CD4-positive, alpha-beta T cell treated with Interferon gamma for 1 hour (primary cell): ENCODE results near the gene MYH11.

Experiments
- DNase-seq: peaks from one replicate; pipeline ENCODE4 v3.0.0-alpha.2; 2020

MYH11 gene

DNA sequence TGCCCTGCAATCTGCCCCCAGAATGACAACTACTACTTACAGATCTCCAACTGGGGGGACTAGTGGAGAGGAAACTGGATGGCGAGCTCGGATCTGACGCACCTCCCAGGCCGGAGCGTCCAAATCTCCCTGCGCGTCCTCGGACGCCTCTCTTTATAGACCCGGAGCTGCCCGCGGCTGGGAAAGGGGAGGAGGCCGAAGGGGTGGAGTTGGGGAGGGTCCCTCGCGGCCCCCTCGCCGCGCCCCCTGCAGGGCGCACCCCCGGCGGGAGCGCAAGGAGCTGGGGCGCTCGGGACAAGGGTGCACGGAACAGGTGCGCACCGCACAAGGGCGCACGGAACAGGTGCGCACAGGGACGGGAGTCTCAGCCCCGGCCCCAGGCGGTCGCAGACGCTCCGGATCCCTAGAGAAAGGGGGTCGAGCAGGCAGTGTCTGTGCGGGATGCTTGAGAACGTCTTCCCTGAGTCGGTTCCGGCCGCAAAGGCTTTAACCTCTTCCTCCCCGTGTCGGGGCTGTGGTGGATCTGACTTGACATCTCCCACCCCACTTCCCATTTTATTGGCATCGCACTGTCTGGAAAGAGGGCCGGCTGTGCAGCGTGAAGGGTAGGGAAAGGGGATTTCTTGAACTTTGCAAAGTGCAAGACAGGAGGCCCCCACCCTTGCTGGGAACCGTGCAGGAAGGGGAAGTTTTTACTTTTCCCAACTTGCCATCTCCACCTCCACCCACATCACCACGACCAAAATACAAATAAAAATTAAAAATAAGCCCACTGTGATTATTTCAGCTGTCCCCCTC, at the start of gene MYH11:
TSS of gene MYH11 (minus strand) at position 128 of the 798 bp plus-strand sequence. CDS start 18,776 bp downstream, outside the sequence.
- no peak for DNase-seq

DNA sequence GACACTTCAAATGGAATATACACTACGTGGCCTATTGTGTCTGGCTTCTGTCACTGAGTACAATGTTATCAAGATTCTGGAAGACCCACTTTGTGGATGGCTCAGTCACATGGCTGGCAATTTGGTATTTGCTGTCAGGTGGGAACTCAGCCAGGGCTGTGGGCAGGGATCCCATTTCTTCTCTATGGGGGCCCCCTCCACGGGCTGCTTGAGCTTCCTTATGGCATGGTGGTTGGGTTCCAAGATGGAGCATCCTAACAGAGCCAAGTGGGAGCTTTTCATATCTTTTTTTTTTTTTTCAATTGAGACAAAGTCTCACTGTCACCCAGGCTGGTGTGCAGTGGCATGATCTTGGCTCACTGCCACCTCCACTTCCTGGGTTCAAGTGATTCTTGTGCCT, 49.6 kb upstream of the MYH11 start:
- no peak for DNase-seq

DNA sequence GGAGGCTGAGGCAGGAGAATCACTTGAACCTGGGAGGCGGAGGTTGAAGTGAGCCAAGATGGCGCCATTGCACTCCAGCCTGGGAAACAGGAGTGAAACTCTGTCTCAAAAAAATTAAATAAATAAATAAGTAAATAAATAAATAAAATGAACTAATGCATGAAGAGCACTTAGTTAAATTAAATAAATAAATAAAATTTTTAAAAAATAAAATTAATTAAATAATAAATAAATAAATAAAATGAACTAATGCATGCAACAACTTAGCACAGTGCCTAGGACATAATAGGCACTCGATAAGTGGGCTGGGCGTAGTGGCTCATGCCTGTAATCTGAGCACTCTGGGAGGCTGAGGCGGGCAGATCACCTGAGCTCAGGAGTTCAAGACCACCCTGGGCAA, 47.1 kb upstream of the MYH11 start:
- no peak for DNase-seq

DNA sequence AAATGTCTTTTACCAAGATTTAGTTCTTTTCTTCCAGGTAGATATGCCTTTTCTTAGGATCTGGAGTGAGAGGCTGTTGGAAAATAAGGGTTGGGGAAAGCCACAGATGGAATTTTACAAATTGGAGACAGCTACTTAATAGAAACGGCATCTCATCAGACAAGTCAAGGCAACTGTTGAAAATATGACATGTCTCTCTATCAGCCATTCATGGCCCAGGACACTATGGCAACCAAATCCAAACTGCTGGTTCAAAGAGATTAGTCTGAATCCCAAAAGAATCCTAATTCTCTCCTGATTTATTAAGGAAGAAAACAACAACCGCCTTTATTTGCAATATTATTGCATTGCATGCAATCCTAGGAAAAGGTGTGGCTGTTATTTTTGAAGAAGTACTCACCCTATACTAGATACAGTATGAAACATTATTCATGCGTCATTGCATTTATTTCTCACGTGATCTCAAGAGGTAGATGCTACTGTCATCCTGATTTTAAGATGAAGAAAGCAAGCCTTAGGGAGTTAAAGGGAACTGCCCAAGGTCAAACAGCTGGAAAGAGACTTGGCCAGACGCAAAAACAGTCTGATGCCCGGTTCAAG, 44.2 kb upstream of the MYH11 start:
- no peak for DNase-seq

DNA sequence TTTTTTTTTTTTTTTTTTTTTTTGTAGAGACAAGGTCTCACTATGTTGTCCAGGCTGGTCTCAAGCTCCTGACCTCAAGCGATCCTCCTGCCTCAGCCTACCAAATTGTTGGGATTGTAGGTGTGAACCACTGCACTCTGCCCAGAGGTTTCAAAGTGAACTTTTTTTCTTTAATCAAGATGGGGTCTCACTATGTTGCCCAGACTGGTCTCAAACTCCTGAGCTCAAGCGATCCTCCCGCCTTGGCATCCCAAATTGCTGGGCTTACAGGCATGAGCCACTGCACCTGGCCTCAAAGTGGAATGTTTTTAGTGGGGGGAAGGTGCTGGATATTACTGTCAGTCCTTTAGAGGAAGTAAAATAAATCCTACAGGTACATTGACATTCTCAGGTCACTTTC, 43.5 kb upstream of the MYH11 start:
- DNase-seq: no peak

DNA sequence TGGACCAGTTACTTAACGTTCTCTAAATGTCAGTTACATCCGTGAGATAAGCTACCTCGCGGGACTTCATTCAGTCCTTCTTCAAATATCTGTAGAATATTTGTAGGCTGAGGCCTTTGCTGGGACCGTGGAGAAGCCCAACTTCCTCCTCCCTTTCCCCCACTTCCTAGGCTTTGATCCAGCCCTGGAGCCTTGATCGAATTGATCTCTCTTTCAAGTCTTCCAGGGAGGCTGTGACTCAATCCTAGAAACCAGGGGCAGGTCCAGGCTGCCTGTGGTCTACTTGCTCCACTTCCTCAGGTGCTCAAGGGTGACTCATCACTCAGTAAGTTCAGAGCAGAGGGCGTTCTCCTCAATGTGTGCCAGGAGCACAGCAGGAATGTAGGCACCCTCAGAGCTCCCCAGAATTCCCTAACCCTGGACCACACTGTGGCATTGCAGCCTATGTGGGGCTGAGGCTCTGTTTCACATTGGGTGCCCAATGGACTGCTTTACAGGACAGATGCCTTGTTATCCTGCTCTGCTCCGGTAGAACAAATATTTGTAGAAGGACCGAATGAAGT, 42.8 kb upstream of the MYH11 start:
- DNase-seq: no peak

DNA sequence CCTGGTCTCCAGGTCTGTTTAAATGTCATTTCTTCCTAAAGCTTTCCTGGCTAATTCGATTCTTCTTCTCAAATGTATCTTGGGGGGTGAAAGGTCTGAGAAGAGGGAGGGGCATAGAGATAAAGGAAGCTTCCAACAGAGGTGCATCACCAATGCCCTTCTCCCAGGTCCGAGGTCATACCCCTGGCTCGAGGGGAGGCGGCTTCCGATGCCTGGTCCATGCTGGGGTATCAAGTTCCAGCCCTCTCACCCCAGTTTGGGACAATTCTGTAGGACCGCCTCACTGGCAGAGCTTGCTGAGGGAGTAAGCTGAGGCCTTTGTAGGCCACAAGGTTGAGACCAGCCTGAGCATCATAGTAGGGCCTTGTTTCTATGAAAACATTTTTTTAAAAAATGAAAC, 41.8 kb upstream of the MYH11 start:
- no peak for DNase-seq

DNA sequence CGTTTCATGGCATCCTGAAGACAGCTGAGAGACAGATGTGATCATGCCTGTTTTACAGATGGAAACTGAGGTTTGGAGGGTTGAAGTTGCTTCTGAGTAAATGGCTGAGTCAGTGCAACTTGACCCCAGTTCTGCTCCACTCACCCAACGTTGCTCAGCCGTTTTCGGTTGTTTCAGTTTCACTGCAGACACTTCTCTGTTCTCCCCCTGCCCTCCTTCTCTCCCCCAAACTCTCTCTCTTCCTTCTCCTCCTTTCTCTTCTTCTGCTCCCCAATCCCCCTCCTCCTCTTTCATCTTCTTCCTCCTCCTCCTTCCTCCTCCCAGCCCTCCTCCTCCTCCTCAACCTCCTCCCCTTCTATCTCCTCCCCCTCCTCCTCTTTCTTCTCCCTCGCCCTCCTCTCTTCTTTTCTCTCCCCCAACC, 41.0 kb upstream of the MYH11 start:
- no peak for DNase-seq

DNA sequence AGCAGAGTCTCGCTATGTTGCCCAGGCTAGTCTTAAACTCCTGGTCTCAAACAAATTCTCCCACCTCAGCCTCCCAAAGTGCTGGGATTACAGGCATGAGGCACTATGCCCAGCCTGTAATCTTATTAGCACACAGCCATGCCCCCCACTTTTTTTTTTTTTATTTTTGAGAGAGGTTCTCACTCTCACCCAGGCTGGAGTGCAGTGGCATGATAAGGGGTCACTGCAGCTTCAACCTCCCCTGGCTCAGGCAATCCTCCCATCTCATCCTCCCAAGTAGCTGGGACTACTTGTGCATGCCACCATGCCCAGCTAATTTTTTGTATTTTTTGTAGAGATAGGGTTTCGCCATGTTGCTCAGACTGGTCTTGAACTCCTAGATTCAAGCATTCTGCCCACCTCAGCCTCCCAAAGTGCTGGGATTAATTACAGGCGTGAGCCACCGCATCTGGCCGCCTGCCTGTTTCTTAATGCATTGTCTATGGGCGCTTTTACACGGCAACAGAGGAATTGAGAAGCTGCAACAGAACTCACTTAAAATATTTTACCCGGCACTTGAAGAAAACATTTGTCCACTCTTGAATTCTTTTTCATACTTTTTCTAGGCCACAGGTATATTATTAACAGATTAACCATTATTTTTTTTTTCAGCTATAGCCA, 40.4 kb upstream of the MYH11 start:
- DNase-seq: no peak

DNA sequence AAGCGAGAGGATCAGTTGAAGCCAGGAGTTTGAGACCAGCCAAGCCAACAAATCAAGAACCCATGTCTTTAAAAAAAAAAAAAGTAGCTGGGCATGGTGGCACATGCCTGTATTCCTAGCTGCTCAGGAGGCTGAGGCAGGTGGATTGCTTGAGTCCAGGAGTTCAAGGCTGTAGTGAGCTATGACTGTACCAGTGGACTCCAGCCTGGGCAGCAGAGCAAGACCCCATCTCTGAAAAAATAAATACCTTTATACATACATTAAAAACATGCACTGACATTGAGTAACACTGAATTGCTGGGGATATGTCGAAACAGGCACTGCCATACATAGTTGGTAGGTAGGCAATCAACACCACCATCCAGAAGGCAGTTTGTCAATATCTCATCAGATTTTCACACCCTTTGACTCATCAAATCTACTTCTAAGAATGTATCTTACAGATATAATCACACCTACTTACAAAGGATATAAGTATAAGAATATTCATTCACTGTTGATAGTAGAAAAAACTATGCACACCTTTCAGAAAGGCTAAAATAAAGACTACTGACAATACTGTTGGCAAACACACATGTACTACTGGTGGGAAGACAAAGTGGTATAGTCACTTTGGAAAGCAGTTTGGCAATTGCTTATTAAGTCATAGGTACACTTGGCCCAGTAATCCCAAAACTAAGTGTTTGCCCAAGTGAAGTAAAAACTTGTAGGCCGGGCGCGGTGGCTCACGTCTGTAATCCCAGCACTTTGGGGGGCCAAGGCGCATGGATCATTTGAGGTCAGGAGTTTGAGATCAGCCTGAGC, 37.9 kb upstream of the MYH11 start:
- no peak for DNase-seq

DNA sequence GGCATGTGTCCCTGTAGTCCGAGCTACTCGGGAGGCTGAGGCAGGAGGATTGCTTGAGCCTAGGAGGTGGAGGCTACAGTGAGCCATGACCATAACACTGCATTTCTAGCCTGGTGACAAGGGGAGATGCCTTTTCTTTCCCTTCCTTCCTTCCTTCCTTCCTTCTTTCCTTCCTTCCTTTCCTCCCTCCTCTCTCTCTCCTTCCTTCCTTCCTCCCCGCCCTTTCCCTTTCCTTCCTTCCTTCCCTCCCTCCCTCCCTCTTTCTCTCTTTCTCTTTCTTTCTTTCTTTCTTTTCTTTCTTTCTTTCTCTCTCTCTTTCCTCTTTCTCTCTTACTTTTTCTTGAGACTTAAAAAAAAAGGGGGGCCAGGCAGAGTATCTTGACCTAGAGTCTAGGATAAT, 34.7 kb upstream of the MYH11 start:
- no peak for DNase-seq

DNA sequence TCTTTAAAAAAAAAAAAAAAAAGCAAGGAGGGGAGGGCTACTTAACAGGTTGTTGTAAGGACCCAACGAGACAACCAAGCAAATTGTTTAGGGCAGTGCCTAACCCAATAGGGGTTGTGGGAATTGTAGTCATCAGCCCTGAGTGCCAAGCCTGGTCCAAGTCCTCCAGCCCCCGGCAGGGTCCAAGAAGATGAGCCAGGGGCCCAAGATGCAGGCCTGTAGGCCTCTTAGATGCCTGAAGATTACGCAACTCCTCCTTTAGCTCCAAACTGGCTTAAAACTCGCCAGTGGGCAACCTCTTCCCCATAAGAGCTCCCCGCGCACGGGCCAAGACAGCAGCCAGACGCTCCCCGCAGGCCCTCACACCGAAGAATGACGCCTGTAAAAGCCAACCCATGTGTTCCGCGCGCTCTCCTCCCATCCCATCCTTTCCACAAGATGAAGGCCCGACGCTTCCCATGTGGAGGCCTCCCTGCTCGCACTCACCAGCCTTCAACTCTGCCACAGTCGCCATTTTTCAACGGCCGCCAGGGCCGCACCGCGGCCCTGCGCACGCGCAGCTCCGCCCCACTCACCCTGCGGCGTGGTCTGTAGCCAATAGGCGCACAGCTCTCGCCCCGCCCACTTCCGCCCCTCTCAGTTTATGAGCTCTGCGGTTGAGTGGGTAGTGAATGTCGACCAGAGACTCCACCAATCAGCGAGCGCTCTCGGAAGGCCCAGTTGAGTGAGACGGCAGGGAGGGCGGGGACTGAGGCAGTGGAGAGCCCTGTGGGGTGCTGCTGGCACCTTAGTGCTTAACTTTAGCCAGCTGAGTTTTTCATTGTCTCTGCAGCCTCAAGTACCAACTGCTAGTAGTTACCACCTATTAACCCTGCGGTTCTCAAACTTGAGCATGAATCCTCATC, 31.5 kb upstream of the MYH11 start, which contains the start of gene CEP20:
TSS of gene CEP20 (minus strand) at position 532 of the 905 bp plus-strand sequence. CDS start at position 514, 18 bp downstream.
- peak; percentile 99 for DNase-seq

DNA sequence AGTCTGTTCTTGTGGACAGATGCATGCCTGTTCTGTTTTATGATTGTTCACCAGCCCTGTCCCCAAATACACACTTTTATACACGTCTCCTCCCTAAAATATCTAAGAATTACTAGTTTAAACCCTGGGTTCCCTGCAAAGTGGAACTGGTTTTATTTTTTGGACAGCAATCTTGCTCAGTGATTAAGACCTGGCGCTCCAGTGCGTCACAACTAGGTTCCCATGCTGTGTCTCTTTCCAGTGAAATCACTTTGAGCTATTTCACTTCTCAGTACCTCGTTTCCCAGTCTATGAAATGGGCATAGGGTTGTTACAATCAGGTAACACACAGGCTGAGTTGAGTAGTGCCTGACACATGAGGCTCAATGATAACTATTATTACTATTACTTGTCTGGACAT, 30.5 kb upstream of the MYH11 start:
- DNase-seq: no peak

DNA sequence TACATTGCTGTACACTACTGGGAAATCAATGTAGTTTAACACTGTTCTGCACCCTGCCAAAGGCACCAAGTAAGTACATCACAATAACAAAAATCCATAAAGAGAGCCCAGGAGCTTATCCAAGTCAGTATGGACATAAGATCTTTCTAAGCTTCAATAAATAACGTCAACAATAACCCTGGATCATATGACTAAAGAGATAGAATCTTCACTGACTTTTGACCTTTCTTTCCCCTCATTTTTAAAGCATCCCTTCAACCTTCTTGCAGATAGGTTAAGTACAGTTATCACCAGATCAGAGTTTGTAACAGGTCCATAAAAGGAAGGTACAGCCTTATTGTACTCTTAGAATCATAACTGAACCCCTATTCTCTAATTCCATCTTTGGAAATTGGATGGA, 29.2 kb upstream of the MYH11 start:
- DNase-seq: no peak

DNA sequence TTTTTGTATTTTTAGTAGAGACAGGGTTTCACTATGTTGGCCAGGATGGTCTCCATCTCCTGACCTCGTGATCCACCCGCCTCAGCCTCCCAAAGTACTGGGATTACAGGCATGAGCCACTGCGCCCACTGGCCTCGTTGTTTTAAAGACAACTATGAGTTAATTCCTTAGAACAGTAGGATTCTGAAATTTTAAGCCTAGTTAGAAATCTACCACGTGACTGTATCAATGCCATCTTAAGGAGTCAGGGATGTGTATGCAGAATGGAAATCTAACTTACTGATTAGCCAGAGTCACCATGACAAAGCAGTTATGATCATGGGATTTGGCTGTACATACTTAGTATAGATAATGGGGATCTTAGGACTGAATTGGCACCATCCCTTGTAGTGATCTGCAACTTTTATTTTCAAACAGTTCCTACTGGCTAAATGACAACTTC, 28.8 kb upstream of the MYH11 start:
- no peak for DNase-seq

DNA sequence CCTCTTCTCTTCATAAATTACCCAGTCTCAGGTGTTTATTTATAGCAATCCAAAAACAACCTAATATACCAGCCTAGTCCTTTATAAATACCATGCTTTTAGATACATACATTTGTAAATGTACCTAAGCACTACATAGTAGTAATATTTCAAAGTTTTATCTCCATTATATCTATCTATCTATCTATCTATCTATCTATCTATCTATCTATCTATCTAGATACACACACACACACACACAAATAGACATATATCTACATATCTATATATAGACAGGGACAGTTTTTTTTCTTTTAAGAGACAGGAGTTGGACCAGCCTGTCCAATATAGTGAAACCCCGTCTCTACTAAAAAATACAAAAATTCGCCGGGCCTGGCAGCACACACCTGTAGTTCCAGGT, 25.7 kb upstream of the MYH11 start:
- DNase-seq: no peak

DNA sequence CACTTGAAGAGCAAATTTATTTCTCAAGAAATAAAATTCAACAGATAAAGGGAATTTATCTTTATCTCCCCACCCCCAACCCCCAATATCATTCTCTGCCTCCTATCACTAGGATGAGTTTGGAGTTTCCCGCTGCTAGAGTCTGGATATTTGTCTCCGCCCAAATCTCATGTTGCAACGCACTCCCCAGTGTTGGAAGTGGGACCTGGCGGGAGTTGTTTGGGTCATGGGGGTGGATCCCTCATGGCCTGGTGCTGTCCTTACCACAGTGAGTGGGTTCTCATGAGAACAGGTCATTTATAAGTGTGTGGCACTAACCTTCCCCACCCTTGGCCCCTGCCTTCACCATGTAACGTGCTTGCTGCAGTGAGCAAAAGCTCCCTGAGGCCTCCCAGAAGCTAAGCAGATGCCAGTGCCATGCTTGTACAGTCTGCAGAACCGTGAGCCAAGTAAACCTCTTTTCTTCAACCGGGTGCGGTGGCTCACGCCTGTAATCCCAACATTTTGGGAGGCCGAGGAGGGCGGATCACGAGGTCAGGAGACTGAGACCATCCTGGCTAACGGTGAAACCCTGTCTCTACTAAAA, 25.1 kb upstream of the MYH11 start:
- DNase-seq: no peak

DNA sequence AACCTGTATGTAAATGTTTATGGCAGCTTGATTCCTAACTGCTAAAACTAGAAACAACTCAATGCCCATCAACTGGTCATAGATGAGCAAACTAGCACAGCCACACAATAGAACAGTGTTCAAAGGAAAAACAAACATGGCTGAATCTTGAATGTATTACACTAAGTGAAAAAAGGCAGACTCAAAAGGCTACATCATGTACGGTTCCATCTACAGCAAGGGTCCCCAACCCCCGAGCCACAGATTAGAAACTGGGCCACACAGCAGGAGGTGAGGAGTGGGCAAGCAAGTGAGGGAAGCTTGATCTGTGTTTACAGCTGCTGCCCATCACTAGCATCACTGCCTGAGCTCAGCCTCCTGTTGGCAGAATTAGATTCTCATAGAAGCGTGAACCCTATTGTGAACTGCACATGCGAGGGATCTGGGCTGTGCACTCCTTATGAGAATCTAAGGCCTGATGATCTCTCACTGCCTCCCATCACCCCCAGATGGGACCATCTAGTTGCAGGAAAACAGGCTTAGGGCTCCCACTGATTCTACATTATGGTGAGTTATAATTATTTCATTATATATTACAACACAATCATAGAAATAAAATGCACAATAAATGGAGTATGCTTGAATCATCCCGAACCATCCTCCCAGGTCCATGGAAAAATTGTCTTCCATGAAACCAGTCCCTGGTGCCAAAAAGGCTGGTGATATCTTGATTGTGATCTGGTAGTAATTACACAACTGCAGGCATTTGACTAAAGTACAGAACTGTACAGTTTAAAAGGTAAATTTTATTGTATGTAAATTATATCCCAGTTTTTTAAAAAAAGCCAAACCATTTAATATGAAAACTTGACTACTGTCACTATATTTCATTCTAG, 23.8 kb upstream of the MYH11 start:
- no peak for DNase-seq

DNA sequence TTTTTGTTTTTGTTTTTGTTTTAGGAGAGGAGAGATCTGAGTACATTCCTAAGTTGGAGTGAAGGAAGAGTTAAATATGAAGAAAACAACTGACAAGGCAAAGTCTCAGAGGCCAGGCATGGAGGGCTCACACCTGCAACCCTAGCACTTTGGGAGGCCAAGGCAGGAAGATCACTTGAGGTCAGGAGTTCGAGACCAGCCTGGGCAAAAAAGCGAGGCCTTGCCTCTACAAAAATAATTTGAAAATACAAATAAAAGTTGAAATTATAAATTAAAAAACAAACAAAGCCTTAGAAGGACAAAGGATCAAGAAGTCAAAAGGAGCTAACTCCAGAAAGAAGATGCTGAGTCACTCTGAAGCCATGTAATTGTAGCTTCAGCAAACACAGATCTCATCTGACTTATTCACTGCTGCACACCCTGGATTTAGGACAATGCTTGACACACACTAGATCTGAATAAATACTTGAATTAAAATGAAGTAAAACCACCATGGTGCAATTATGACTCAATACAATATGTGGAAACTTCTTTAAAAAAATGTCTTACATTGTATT, 22.5 kb upstream of the MYH11 start:
- no peak for DNase-seq

DNA sequence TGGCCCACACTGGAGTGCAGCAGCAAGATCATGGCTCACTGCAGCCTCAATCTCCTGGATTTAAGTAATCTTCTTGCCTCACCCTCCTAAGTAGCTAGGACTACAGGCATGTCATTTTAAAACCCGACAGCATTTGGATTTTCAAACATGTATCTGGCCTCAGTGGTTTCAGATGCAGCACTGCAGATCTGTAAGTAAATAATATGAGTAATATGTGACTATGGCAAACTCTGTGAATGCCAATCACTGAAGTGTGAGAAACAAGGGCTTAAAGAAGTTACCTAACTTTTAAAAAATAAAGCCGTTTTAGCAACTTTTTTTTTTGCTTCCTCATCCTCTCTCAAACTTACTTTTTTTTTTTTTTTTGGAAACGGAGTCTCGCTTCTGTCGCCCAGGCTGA, 19.7 kb upstream of the MYH11 start:
- DNase-seq: no peak
